Stimulated activated naive CD4-positive, alpha-beta T cell (primary cell): ENCODE data around the gene NLRP12.
"Not testable (repeated sequence)": the region's sequence is repeated elsewhere in the genome, so short reads cannot be mapped to it uniquely, and the experiment has no call there.

ENCODE experiments used
- DNase-seq, 6 experiments: peaks; one replicate each; lab custom pipeline; 2025; lab: John Stamatoyannopoulos, UW

Gene NLRP12

DNA sequence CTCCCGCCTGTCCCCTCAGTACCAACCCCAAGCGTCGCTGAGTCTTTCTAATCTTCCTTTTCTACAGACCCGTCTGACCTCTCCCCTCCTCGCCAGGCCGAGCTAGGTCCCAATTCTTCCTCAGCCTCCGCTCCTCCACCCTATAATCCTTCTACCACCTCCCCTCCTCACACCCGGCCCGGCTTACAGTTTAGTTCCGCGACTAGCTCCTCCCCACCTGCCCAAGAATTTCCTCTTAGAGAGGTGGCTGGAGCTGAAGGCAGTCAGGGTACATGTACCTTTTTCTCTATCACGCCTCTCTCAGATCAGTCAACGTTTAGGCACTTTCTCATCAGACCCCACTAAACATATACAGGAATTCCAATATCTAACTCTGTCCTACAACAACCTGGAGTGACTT, 8.7 kb upstream of the NLRP12 start:
- DNase-seq = not testable (repeated sequence)

DNA sequence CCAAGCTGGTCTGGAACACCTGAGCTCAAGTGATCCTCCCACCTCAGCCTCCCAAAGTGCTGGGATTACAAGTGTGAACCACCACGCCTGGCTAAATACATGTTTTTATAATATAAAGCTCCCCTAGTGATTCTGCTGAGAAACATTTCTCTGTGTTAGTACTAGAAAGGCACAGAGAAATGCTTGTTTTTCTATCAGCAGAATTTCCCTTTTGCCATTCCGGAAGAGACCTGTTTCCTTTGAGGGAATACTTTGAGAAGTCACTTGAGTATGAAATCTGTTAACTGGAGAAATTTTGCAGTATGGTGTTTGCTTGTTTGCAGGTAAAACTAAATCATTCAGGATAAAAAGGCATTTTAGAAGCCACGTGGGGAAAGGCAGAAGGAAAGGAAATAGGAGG, 4.4 kb upstream of the NLRP12 start:
- DNase-seq = no peak

DNA sequence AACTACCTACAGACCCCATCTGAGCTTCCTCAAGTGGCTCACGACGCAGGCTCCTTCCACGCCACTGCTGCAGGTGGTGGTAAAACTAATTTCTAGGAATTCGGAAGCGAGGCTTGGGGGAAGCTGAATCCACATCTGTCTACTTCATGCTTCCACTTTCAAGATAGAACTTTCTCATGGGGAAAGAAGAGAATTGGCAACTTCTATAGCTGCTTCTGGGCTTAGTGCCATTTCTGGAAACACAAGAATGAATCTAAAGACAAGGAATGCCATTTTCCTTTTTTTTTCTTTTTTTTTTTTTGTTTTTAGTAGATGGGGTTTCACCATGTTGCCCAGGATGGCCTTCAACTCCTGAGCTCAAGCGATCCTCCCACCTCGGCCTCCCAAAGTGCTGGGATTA, 2.8 kb upstream of the NLRP12 start:
- no peak for DNase-seq

DNA sequence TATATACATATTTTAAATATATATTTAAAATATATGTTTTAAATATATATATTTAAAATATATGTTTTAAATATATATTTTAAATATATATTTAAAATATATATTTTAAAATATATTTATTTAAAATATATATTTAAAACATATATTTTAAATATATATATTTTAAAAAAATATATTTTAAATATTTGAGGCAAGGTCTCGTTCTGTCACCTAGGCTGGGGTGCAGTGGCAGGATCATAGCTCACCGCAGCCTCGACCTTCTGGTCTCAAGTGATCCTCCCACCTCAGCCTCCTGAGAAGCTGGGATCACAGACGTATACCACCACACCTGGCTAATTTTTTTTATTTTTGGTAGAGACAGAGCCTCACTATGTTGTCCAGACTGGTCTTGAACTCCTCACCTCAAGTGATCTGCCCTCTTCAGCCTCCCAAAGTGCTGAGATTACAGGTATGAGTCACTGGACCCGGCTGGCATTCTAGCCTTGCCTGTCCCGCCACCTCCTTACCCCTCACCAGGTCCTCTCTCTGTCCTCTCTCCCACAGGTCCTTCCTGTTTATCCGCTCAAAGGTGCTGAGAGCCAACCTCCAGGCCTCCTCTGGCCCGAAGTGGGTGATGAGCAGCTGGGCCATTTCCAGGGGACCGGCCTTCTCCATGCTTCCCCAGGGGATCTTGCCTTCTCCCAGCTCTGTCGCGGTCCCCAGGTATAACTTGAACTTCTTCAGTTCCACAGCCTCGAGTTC, 564 bp downstream of the NLRP12 start:
- DNase-seq = no peak

DNA sequence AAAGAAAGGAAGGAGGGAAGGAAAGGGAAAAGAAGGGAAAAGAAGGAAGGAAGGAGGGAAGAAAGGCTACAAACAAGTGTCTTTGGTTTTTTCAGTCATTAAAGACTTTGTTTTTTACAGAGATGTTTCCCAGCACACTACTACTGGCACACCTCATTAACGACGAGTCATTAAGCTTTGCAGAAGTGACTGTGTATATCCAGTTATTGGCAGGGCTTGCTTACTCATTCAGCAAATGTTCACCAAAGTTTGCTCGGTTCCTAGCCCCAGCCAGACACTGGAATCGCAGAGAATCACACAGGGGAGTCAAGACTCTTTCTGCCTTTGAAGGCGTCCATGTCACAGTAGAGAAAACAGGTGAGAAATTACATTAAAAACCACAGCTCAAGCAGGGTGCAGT, 4.3 kb downstream of the NLRP12 start:
- DNase-seq = no peak

DNA sequence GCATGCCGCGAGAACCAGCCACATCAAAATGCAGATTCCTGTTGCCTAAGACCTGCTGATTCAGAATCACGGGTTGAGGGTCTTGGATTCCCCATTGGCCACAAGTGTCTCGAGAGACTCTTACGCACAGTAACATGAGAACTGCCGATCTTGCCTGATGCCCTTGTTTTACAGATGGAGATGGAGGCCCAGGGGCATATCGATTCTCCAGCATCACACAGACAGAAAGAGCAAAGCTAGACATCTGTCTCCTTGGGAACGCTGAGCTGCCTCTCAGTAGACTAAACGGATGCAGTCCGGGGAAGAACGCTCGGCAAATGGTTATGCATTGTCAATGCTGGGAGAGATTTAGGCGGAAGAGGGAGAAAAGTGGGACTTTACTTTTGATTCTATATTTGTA, 5.4 kb downstream of the NLRP12 start:
- no peak for DNase-seq

DNA sequence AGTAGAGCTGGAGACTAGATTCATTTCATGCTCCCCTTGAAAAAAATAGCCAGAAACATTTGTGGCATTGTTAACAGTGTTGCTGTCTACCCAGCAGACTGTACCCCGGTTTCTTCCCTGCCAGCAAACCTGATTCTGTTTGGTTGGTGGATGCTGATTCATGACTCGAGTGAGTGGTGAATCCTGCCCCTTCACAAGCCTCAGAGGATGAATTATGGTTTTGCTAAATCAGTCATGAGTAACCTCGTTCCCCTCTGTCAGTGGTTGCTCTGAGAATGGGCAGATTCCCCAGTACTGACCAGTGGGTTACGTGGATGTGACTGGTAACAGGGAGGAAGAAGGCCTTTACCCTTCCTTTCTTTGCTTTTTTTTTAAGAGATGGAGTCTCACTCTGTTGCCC, 10.1 kb downstream of the NLRP12 start:
- no peak for DNase-seq

DNA sequence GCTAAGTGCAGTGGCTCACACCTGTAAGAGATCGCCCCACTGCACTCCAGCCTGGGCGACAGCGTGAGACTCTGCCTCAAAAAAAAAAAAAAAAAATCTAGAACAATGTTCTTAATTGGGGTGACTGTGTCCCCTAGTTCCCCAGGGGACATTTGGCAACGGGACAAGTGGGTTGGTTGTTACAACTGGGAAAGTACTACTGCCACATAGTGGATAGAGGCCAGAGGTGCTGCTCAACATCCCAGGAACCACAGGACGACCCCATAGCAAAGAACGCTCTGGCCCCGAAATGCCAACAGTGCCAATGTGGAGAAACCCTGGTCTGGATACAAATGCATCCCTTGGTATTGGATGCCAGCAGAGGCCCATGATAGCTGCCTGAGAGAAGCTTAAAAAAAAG, 11.8 kb downstream of the NLRP12 start:
- DNase-seq = no peak

DNA sequence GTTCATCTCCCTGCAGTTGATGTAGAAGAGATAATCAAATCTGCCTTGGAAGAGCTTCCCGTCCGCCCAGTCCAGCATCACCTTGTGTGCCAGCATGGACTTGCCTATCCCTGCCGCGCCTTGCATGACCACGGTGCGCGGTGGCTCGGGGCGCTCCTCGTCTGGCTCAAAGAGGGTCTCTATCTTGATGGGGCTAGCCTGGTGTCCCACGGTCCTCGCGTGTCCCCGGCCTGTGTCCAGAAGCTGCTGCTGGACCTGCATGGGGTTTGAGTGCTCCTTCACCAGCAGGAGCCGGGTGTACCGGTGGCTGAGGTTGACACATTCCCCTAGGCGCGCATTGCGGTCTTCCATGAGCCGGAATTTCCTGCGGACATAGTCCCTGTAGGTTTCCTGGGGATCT, 13.2 kb downstream of the NLRP12 start:
- DNase-seq = no peak

DNA sequence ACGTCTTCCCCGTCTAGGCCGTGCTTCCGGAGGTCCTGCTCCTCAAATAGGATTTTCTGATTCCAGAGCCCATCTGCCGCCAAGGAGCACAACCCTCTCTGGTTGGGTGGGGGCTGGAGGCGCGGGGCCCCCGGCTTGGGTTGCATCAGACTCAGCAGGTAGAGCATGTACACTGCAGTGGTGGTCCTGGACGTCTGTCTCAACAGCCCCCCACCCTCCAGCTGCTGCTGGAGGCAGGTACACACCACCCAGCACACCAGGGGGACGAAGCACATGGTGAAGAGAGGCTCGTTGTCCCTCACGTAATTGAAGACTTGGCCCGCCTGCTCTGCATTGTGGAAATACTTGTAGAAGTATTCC, 13.9 kb downstream of the NLRP12 start:
- no peak for DNase-seq

DNA sequence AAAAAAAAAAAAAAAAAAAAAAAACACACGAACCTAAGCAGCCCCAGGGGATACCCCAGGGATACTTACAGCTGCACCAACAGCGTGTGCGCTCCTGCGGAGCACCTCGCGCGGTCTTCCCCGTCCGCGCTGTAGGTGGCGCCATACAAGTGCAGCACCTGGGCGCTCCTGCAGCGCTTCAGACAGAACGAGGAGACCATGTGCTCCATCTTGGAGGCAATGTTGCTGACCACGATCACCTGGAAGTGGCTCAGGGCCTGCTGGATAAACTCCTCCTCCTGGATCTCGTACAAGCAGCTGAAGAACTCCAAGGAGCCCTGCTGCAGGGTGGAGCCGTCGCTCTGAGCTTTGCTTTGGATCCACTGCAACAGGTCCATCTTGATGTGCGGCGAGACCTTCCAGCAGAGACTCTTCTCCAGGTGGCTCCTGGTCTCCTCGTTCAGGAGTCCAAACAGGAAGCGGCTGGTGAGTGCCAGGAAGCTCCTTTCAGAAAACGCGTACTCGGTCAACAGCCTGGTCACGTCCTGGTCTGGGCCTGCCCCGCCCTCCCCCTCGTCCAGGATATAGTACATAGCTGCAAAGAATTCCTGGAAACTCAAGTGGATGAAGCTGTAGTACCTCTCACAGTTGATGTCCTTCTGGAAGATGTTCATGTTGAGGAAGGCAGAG, 14.5 kb downstream of the NLRP12 start:
- DNase-seq = no peak

DNA sequence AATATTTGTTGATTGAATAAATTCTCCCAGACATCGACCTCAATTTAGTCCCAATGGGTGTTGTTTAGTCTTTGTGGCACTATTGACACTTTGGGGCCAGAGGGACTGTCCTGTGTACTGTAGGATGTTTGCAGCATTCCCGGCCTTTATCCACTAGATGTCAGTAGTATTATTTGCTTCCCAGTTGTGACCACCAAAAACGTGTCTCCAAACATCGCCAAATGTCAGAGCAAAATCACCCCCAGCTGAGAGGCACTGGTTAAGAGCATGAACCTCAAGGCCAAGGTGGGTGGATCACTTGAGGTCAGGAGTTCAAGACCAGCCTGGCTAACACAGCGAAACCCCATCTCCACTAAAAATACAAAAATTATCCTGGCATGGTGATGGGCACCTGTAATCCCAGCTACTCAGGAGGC, 15.4 kb downstream of the NLRP12 start:
- DNase-seq = no peak

DNA sequence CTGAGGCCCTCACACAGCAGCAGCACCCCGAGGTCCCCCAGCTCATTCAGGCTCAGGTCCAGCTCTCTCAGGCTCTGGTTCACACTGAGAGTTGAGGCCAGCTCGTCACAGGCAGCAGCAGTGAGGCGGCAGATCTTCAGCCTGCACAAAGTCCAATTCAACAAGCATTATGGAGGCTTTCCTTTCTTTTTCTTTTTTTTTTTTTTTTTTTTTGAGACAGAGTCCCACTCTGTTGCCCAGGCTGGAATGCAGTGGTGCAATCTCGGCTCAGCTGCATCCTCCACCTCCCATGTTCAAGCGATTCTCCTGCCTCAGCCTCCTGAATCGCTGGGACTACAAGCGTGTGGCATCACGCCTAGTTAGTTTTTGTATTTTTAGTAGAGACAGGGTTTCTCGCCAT, 22.9 kb downstream of the NLRP12 start:
- DNase-seq = no peak

DNA sequence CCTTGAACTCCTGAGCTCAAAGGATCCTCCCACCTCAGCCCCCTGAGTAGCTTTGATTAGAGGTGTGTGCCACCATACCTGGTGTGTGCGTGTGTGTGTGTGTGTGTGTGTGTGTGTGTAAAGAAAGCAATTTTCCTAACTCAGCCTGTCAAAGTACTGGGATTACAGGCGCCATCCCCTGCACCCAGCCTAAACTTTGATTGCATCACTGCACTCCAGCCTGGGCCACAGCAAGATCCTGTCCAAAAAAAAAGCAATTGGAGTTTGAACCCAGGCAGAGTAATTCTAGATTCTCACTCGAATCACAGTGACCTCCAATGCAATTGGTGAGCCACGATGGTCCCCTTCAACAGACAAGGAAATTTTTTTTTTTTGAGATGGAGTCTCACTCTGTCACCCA, 29.1 kb downstream of the NLRP12 start:
- no peak for DNase-seq

DNA sequence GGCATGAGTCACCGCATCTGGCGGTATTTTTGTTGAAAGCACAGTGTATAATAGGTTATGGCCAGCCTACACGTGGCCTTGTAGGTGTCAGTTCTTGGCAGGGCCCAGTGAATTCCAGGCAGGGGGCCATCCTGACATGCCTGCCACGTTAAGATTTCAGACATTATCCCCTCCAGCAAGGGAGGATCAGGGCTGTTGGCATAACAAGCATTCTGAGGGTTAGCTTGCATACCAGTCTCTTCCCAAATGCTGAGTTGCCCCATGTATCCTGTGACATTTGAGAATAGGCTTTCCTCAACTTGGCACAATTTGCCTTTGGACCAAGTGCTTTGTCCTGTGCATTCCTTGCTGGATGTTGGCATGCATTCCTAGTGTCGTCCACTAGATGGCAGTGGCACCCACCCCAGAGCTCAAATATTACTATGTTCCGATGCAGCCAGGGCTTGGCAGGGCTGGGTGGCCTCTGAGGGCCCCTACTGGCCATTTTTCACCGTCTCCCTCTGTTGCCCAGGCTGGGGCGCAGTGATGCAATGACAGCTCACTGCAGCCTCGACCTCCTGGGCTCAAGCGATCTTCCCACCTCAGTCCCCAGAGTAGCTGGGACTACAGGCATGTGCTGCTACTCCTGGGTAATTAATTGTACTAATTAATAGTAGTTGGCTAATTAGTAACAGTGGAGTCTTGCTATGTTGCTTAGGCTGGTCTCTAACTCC, 31.2 kb downstream of the NLRP12 start:
- DNase-seq = peak; percentile 48 to 77 (median 62)

DNA sequence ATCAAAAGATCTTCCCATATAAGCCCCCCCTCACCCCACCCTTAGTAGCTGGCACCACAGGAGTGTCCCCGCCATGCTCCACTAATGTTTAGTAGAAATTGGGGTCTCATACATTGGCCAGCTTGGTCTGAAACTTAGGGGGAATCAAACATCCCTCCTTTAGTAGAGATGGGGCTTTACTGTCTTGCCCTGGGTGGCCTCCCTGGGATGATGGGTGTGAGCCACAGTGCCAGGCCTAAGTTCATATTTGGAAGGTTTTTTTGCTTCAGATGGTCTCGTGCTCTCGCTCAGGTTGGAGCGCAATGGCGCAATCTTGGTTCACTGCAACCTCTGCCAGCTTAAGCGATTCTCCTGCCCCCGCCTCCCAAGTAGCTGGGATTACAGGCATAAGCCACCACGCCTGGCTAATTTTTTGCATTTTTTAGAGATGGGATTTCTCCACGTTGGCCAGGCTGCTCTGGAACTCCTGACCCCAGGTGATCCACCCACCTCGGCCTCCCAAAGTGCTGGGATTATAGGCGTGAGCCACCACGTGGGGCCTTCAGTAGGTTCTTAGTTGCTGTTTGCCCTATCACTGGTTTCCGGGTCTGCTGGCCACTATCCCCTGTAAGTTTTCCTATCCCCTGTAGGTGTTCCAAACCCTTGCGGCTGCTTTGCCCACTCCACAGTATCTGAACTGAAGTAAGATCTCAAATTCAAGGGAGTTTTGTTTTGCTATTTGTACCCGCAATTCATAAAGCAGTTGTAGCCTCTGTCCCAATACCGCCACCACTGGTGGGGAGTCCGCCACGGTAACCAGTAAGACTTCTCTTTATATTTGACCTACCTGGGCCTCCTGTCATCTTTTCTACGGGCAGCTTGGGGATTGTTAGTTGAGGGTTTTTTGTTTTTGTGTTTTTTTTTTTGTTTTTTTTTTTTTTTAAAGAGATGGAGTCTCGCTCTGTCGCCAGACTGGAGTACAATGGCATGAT, 34.1 kb downstream of the NLRP12 start:
- no peak for DNase-seq

DNA sequence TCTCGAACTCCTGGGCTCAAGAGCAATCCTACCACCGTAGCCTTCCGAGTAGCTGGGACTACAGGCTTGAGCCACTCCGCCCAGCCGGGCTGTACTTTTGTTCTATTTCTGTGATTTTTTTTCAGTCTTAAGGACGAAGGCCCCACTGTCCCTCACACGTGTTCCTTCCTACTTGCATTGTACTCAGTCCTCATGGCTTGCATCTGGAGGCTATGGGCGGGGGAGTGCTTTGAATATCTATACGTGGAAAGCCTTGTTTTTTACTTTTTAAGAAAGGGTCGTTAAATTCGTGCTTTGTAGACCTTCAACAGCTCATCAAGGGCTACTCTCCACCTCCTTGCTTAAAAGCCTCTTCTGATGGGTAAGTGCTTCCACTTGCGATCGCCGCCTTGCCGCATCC, 36.8 kb downstream of the NLRP12 start:
- DNase-seq = no peak

DNA sequence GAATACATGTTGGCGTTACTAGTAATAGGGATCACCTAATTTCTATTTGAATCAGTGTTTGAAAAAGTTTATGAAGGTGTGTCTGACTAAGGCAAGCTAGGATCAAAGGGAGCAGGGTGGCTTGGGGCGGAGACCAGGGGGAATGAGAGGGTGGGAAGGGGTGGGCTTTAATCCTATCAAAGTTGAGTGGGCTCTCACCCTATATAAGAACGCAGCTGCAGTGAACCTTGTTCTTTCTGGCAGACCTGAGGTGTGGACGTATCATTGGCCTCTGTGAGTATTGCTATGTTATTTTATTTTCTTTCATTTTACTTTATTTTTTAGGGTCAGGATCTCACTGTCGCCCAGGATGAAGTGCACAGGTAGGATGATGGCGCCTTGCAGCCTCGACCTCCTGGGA, 37.4 kb downstream of the NLRP12 start:
- DNase-seq = no peak

DNA sequence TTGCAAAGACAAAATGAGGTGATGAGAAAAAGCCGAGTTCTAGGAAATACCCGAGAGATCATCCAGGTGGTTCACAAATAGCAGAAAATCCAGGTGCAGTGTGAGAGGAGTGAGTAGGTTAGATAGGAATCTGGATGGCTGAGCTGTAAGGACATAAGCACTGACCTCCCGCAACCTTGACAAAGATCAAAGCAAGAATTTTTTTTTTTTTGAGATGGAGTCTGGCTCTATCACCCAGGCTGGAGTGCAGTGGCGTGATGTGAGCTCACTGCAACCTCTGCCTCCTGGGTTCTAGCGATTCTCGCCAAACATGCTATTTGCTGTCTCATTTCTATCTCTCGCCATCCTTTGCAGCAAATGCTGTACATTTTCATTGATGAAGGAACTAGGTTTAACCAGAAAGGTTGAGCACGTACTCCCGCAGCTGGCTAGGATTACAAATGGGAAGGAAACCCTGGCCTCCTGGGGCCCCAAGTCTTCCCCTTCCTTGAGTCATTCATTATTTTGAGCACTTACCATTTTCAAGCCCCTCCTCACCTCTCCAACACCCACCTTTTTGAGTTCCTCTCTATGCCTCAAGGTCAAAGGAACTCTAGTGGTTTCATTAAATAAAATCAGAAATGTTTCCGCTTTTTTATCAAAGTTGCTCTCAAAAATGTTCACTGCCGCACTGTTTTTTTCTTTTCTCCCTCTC, 38.8 kb downstream of the NLRP12 start:
- no peak for DNase-seq

DNA sequence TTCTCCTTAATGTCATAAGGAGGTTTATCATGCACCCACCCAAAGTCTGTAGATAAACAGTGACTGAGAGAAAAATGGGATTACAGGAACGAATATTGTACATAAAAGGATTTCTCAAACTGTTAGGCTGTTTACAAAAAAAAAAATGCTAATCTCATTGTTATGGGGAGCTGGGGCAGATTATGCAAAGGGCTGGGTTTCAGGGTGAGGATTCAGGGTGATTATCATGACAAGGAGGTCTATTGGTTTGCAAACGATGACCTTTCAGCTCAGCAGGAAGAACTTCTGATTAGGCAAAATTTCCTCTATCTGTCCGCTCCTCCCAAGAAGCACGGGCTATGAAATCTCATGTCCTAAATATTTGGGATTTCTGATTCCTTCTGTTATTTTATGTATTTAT, 41.4 kb downstream of the NLRP12 start:
- no peak for DNase-seq

DNA sequence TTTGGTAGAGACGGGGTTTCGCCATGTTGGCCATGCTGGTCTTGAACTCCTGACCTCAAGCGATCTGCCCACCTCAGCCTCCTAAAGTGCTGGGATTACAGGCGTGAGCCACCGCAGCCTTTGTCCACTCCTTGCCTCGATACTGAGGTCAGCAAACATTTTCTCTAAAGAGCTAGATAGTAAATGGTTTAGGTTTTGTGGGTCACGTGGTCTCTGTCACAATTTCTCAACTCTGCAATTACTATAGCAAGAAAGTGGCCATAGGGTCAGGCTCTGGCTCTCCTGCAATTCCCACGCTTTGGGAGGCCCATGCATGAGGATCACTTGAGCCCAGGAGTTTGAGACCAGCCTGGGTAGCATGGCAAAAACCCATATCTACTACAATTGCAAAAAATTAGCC, 42.8 kb downstream of the NLRP12 start:
- DNase-seq = not testable (repeated sequence)

DNA sequence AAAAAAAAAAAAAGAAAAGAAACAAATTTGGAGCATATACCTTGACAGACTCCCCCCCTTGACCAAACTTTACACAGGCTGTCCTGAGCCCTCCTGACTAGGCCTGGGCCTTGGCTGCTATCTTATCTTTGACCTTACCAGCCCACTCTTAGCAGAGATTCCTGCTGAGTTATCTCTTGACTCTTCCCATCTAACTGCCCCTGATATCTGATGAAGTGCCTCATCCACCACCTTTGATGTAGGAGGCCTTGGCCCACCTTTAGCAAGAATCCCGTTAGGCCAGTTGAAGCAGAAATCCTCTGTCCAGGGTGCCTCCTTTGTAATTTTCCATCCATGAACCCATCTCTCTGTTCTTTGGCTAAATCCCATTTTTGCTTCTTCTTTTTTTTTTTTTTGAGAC, 43.6 kb downstream of the NLRP12 start:
- no peak for DNase-seq
